DMS53 (cell line): Measurements from ENCODE around the gene OVOL2.

Source experiments
- DNase-seq: peaks from one replicate; lab custom pipeline; 2025; lab: John Stamatoyannopoulos, UW

The OVOL2 gene

DNA sequence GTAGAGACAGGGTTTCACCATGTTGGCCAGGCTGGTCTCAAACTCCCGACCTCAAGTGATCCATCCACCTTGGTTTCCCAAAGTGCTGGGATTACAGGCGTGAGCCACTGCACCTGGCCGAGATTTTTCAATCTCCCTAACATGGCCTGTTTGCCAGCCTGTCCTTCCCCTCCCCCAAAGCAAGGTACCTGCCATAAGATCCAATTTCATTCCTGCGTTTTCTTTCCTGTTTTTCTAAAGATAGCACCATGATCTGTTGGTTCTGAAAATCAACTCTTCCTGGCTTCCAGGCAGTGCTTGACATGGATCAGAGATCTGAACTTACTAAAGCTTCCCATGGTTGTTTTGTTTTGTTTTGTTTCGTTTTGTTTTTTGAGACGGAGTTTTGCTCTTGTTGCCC, 81.4 kb downstream of the OVOL2 start:
- no peak for DNase-seq
